Measurements from ENCODE around the gene VWF.

The VWF gene

DNA sequence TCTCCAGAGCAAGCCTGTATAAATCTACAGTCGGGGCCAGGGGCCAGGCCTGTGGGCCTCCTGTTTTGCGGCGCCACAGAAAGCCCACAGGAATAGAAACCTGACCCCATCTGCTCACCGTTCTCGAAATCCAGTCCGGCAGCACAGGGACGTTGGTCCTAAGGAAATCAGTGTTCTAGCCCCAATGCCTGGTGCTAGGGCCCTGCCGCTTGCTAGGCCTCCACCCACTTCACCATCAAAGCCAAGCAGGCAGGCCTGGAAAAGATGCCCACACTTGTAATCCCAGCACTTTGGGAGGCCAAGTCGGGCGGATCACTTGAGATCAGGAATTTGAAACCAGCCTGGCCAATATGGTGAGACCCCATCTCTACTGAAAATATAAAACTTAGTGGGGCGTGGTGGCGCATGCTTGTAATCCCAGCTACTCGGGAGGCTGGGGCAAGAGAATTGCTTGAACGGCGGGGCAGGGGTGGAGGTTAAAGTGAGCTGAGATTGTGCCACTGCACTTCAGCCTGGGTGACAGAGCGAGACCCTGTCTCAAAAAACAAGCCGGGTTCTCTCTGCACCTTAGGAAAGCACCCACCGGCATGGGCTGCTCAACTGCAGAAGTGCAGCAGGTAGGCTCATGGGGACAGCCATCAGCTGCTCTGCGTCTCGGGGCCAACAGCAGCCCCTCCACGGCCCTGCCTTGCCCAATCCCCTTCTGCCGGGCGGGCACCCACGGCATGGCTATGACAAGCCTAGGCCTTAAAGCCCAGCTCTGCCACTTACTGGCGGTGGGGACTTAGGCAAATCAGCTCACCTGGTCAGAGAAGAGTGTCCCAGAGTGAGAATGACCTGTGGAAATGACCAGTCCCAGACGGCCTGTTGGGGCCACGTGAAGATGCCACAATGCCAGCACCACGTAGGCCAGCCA lies 47.4 kb downstream of the VWF start:
- no peak for ATAC-seq

DNA sequence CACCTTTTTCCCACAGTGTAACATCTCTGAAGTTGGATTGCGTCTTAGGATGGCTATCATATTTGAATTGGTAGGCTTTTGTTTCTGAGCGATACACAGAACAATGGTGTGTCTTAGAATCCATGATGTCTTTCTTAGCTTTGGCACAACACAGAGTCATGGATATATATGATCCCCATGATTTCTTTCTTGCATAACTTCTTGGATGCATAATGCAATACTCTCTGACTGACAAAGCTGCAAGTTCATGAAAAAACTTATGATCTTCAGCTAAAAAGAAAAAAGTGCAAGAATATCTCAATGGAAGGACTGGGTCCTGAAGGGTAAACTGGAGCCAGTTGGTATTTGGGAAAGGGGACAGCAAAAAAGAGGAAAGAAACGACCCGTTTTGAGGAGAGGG lies 48.1 kb downstream of the VWF start:
- no peak for ATAC-seq

DNA sequence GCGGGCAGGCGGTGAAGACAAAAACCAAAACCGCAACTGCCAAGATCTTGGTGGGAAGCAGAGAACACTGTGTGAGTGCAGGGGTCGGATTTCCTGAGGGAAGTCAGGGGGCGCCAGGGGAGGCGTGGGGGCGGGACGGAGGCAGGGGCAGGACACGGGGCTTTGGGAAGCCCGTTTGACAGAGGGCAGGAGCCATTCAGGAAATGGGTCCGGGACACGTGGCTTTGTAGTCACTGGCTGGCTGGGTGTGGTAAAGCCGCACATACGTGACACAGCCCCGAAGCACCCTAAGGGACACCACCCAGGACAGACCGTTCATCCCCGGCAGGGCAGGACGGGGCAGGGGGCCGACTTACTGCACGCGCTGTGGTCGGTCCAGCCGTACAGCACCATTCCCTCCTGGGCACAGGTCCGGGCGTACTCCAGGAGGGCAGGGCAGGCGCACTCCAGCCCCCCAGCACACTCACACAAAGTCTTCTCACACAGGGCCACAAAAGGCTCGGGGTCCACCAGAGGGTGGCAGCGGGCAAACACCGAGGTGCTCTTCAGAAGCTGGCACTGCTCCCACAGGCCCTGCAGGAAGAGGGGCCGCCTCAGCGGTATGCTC lies 49.4 kb downstream of the VWF start:
- ATAC-seq, result peak; percentile 88 to 89

DNA sequence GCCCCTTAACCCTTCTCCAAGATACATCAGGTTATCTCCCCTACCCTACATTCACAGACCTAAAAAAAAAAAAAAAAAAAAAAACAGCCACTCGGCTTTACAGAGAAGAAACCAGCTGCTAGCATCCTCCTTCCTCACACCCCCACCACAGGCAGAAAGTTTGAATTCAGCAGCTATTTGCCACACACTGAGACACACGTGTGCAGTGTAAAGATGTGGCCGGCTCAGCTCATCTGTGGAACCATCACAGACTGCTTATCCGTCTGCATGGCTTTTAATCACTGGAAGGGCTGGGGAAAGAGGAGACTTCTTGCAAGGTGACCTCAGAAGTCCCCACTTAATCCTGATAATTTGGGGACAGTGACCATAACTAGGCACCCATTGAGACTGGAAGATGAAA lies 50.0 kb downstream of the VWF start:
- ATAC-seq, result peak; percentile 25 to 53

DNA sequence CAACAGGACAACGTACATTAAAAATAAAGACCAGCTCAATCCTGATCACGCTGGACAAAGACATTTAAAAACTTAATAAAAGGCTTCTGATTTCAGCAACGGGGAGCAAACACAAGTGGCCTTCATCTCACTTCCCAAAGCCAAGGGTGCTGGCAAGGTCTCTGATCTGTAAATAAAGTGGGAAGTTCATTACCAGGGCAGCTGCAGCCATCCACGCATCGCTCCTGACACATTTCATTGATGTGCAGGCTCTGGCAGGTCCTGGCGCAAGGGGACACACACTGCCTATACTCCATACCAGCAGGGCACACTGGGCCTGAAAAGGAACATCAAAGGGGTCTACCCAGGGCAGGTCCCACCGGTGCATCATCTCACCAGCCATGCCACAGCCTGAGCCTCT lies 51.0 kb downstream of the VWF start:
- no peak for ATAC-seq

DNA sequence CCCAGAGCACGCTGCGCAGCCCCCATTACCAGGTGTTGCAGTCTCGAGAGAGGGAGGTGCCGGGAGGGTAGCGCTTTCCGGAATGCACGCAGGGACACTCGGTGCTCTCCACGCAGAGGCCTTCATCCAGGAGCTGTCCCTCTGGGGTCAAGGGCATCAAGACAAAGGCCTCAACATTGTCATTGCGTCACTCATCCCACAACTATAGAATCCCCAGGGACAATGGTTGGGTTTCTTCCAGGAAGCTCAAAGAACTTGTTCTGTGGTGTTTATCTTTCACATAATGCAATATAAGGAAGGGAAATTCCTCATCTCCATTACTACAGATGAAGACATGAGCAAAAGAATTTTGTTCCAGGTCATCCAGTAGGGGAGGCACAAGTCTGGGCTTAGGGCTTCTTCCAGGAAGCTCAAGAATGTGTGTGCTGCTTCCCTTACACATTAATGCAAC lies 52.1 kb downstream of the VWF start:
- ATAC-seq, result no peak

DNA sequence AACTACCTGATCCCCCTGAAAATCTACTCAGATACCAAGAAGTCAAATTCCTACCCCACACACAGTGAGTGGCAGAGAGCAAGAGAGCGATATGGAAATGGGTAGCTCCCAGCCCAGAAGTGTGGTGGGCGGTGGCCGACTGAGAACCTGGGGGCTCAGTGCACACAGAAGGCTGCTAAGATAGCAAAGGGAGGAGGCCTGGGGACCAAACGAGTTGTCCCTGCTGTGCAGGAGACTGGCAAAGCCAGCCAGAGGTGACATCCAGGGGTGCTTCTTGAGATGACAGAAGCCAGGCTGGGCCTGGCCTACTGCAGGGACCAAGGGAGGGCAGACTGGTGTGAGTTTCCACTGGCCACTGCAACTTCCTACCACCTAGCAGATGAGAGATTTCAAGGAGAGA lies 52.9 kb downstream of the VWF start:
- no peak for ATAC-seq

DNA sequence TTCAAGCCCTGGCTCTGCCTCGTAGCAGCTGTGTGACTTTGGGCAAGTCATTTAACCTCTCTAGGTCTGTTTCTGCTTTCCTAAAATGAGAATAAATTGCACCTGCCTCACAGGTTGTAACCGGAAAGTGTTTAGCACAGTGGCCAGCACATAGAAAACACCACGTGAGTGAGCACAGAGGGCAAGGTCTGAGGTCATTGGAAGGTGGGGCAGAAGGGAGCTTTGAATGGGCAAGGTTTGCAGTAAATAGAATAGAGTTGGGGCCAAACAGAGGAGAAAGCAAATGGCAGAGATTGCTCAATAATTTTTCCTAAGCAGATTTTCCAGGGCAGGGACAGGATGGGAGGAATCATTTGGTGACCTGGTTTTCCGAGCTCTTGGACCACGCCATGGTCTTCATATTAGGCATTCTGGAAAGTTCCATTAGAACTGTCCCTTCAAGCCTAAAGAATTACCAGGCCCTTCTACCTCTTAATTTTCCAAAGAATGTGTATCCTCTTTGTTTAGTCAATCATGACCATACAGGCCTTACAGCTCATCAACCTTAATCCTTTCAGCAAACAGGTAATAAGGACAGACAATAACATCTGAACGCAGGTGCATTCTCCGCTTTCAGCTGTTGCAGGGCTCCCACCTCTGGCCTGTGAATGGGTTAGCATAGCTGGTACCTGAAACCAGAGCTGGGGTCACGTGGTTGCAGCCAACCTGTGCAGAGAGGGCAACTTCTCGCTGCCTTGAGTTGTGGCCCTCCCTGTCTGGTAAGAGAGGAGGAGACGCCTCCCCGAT lies 53.8 kb downstream of the VWF start:
- ATAC-seq, result no peak

DNA sequence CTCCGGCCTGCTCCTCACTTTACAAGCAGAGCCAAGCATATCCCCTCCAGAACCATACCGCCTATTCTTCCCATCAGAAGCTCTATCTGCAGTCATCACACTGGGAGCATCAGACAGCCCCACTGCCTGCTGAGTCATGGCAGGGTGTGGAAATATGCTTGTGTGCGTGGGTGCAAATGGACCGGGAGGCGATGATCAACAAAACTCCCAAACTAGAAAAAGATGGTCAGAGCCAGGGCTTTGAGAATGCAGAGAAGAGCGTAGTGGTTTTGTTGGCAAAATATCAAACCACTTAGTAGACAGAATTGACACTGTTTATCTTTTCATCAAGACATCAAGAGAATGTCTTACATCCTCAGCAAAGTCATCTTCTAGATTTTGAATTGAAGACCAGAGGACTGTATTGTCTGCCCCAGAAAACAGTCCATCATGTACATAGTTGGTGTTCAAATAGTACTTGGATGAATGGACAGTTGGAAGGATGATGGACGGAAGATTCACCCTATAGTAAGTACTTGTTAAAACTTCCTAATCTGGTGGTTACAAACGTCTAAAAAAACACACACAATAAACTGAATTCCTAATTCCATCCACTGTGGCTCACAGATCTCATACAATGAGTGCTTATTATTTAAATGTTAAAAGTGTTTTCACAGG lies 54.9 kb downstream of the VWF start:
- peak; percentile 36 to 44 for ATAC-seq

DNA sequence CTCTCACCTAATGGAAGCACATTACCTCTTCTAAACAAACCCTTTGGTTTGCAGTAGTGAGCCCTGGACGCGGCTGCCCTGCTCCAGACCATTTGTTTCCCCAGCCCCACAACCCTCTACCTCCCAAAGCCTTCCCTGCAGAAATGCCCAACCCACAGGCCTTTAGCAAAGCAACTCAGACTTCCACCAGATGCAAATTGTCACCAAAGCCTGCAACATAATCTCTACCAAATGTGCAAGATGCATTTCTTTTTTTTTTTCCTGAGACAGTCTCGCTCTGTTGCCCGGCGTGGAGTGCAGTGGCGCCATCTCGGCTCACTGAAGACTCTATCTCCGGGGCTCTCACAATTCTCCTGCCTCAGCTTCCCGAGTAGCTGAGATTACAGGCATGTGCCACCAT lies 56.2 kb downstream of the VWF start:
- no peak for ATAC-seq

DNA sequence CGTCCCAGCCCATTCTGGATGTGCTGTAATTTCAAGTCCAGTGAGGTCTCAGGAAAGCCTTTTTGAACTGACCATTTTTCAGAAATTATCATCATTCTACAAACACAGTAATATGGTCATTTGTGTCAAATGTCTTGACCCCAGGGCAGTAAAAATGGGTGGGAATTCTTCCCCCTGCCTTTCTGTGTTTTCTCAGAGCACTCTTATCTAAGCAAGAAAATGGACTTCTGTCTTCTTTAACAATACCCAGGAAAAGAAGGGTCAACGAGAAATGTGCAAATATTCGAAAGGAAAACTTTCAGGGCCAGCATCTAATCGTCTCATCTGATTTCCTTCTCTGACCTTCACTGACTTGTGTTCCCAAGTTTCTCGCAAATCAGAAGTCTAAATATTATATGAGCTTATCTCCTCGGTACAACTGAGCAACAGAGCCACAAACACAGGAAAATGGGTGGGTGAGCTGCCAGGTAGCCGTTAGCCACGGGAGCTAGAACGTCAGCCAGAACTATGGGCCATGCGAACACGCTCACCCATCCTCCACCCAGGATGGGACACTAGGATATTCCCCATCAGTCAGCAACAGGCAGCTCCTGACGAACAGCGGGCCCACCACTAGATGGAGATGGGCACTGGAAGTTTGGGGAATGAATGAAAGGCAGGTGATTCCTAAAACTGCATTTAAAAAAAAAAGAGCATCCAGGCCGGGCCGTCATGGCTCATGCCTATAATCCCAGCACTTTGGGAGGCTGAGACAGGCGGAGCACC lies 57.1 kb downstream of the VWF start:
- ATAC-seq, result no peak

DNA sequence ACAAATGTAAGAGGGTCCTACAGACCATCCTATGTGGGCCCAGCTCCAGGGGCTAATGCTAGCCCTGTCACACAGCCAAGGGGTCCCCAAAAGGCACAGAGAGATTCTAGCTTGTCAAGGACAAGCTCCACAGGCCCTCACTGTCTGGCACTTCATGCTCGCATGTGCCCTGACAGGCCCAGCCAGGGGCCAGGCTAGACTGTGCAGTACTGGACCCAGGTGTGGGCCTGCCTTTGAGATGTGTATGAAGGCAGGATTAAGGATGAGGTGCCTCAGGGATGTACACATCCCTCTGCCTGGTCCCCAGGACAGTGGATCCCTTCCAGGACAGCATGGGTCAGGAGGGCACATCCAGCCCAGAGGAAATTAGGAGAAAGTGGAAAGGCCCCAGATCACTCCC lies 57.8 kb downstream of the VWF start:
- ATAC-seq, result no peak

DNA sequence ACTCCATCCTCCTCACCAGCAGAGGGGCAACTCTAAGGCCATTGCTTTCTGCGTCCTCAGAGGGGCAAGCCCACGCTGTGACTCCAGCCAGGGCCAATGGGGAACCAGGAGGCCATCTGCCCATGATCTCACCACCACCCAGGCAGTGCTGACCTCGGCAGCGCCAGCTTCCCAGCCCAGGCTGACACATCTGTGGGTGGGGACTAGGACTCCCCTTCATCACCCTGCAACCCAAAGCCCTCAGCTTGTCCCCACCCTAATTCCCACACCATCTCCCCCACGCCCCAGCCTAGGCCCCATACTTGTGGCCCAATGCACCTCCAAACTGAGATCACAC lies 58.6 kb downstream of the VWF start:
- ATAC-seq, result no peak

DNA sequence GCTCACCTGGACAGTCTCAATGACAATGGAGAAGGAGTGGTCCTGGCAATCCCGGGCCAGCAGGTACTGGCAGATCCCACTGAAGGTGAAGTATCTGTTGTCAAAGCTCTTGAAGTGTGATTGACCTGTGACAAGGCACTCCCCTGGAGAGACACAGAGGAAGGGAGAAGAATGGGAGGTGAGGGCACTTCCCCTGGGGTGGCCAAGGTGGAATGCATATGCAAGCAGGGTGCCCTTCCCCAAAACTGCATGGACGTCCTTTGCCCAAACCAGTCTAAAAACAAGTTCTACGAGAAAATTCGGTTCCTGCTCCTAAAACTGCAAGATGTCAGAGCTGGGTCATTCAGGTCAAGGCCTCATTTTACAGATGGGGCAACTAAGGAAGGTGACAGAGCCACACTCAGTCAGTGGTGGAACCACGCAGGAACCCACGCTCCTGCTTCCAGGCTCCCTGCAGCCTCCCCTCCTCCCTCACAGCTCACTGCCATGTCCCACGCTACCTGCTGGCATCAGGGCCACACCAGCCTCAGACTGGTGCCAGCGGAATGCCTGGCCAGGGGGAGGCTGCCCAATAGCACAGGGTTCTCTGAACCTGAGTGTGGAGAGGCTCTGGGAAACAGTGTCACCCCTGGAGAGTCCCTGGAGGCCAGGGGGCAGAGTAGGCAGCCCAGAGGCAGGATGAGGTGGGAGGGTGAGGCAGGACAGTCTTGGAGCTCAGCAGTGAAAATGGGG lies 59.2 kb downstream of the VWF start:
- ATAC-seq, result no peak

DNA sequence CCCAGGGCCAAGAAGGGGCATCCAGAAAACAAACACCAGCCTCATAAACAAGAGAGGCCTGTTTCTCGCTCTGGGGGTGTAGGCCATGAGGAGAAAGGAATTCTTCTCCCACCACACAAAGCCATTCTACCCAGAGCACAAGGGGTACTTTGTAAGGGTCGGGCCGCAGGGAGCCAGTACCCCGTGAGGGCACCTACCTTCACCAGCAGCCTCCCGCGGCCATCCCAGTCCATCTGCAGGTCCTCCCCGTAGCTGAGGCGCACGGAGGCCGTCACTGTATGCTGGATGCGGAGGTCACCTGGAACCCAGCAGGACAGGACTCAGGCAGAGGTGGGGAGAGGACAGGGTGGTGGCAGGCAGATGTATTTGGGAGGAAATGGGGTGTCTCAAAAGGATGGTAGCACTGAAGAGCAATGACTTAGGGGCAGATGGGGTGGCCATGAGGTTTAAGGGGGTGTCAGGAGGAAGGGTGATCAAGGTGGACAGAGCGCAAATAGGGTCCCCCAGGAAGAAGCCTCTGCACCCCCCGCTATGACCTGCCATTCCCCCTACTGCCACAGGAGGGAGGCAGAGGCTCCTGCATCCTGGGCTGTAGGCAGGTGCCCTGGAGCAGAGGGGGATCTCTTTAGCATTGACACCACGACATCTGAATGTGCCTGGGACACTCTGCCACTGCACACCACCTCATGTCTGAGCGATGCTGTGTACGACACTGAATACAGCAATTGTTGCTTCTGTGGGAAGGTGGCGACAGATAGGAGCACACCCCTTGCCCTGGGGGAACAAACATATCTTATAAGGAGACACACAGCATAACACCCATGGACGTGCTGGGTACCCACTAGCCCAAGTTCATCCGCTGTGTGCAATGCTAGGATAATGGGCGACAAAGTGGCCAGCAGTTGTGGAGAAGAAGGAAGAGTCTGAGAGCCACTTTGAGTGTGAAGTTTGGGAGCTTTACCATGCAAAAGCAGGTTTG lies 61.4 kb downstream of the VWF start:
- ATAC-seq, result peak; percentile 83 to 84

DNA sequence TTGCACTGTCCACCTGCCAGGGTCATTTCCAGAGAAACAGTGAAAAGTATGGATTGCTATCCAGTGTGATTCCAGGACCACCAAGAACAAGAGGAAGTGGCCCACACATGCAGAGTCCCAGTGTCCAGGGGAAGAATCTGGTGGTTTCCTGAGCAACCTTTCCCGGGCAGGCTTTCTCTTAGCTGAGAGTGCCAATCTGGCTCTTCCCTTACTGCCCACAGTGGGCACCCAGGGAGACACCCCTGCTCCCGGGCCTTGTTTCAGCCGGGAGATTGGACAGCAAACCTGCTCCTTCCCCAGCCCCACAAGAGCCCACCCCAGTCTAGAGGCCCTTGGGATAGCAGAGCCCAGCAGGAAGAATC lies 62.1 kb downstream of the VWF start:
- ATAC-seq, result no peak

DNA sequence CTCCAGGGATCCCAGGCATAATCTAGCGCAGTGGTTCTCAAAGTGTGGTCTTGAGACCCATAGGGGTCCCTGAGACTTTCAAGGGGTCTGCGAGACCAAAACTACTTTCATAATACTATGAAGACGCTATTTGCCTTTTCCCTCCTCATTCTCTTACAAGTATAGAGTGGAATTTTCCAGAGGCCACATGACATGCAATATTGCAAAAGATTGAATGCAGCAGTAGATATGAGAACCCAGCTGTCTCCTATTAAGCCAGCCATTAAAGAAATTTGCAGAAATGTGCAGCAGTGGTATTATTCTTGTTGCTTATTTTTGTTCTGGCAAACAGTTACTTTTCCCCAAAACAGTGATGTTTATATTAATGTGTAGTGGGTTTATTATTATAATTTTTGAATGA lies 62.8 kb downstream of the VWF start:
- no peak for ATAC-seq

DNA sequence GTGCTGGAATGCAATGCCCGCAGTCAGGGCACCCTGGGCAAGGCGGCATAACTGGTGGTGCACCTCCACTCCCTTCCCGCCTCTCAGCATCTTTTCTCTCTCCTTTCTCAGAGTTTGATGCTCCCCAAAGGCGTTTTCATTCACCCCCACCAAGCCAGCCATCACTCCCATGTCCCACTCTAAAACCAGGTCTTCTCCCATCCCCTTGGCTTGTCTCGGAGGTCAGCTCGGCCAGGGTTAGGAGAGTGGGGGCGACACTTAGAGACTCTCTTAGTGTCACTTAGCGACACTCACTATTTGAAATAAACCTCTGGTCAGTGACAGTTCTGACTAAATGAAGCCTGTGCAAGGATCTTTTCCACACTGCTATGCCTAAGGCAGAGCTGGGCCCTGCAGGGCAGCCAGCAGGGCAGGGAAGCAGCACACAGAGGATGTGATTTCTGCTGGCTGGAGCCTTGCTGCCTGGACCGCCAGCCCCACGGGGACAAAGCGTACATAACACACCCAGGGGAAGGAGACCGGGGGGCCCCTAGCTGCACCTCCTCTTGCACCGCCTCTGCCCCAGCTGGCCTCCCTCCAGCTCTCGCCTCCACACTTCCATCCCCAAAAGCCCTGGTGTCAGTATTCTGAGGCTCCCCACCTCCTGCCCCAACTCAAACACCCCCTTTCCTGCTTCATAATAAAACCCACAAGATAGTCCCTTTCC lies 64.5 kb downstream of the VWF start:
- no peak for ATAC-seq

DNA sequence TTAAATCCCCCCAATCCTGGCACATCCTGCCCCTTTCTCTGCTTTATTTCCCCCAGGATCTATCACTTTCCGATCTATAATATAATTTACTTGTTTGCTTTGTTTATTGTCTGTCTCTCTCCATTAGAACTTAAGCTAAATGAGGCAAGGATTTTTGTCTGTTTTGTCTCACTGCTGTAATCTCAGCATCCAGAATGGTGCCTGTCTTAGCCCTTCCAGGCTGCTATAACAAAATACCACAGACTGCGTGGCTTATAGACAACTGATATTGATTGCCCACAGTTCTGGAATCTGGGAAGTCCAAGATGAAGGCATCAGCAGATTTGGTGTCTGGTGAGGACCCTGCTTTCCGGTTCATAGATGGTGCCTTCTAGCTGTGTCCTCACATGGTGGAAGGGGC lies 65.2 kb downstream of the VWF start:
- ATAC-seq, result no peak
